Measurements from ENCODE around the gene SERHL2.
"Not testable (repeated sequence)": the region's sequence is repeated elsewhere in the genome, so short reads cannot be mapped to it uniquely, and the experiment has no call there.

Gene SERHL2

GRCh38 chr22:42603427-42603826, 49.7 kb downstream of the SERHL2 start:
- no peak overlapping the region for H3K4me3 ChIP-seq (replicated peaks; ENCODE audit: insufficient read depth, low read length)
- no peaks in the 10 kb centered on the region for H3K27me3 ChIP-seq (ENCODE audit: insufficient read depth, poor library complexity, severe bottlenecking)
- no peak overlapping the region for H3K27ac ChIP-seq (replicated peaks)
- TF ChIP-seq REST (IDR thresholded peaks at IDR 0.05; ENCODE audit: insufficient replicate concordance, low read depth) (no peak), POLR2AphosphoS5 (IDR thresholded peaks at IDR 0.05; ENCODE audit: low read depth) (no peak), GABPA (IDR thresholded peaks at IDR 0.05; ENCODE audit: low read depth) (no peak), SPI1 (IDR thresholded peaks at IDR 0.05; ENCODE audit: borderline replicate concordance, low read depth) (no peak)
- TF ChIP-seq, protein P1, sequence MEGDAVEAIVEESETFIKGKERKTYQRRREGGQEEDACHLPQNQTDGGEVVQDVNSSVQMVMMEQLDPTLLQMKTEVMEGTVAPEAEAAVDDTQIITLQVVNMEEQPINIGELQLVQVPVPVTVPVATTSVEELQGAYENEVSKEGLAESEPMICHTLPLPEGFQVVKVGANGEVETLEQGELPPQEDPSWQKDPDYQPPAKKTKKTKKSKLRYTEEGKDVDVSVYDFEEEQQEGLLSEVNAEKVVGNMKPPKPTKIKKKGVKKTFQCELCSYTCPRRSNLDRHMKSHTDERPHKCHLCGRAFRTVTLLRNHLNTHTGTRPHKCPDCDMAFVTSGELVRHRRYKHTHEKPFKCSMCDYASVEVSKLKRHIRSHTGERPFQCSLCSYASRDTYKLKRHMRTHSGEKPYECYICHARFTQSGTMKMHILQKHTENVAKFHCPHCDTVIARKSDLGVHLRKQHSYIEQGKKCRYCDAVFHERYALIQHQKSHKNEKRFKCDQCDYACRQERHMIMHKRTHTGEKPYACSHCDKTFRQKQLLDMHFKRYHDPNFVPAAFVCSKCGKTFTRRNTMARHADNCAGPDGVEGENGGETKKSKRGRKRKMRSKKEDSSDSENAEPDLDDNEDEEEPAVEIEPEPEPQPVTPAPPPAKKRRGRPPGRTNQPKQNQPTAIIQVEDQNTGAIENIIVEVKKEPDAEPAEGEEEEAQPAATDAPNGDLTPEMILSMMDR (IDR thresholded peaks at IDR 0.05; ENCODE audit: insufficient read depth, low read length), result no peak
- DNase-seq (ENCODE audit: low read depth in 1 of 2, low spot score in 1 of 2), result no peak

GRCh38 chr22:42604403-42604802, 50.6 kb downstream of the SERHL2 start:
- H3K27ac ChIP-seq (replicated peaks), result no peak overlapping the region
- no peaks in the 10 kb centered on the region for H3K27me3 ChIP-seq (ENCODE audit: insufficient read depth, poor library complexity, severe bottlenecking)
- no peak overlapping the region for H3K4me3 ChIP-seq (replicated peaks; ENCODE audit: insufficient read depth, low read length)
- TF ChIP-seq GABPA (IDR thresholded peaks at IDR 0.05; ENCODE audit: low read depth), result no peak
- TF ChIP-seq SPI1 (IDR thresholded peaks at IDR 0.05; ENCODE audit: borderline replicate concordance, low read depth), result no peak
- TF ChIP-seq, protein P1 (IDR thresholded peaks at IDR 0.05; ENCODE audit: insufficient read depth, low read length), result no peak
- no peak for TF ChIP-seq REST (IDR thresholded peaks at IDR 0.05; ENCODE audit: insufficient replicate concordance, low read depth)
- no peak for TF ChIP-seq POLR2AphosphoS5 (IDR thresholded peaks at IDR 0.05; ENCODE audit: low read depth)
- DNase-seq (ENCODE audit: low read depth in 1 of 2, low spot score in 1 of 2), result no peak

GRCh38 chr22:42607641-42608040, 53.9 kb downstream of the SERHL2 start:
- DNase-seq (ENCODE audit: low read depth in 1 of 2, low spot score in 1 of 2); H3K27me3 ChIP-seq (ENCODE audit: insufficient read depth, poor library complexity, severe bottlenecking); H3K27ac ChIP-seq (replicated peaks); H3K4me3 ChIP-seq (replicated peaks; ENCODE audit: insufficient read depth, low read length): not testable (repeated sequence)

GRCh38 chr22:42608136-42608822, 54.5 kb downstream of the SERHL2 start:
- TF ChIP-seq, protein P1 (IDR thresholded peaks at IDR 0.05; ENCODE audit: insufficient read depth, low read length), result no peak
- TF ChIP-seq SPI1 (IDR thresholded peaks at IDR 0.05; ENCODE audit: borderline replicate concordance, low read depth) (no peak), GABPA (IDR thresholded peaks at IDR 0.05; ENCODE audit: low read depth) (no peak), POLR2AphosphoS5 (IDR thresholded peaks at IDR 0.05; ENCODE audit: low read depth) (no peak), REST (IDR thresholded peaks at IDR 0.05; ENCODE audit: insufficient replicate concordance, low read depth) (no peak)
- Histone ChIP-seq H3K4me3 (replicated peaks; ENCODE audit: insufficient read depth, low read length) (no peak overlapping the region), H3K27me3 (ENCODE audit: insufficient read depth, poor library complexity, severe bottlenecking) (no peaks in the 10 kb centered on the region), H3K27ac (replicated peaks) (no peak overlapping the region)
- no peak for DNase-seq (ENCODE audit: low read depth in 1 of 2, low spot score in 1 of 2)
